GM19372 (cell line): ENCODE results near the gene HGS.
"Not testable (repeated sequence)": the region's sequence is repeated elsewhere in the genome, so short reads cannot be mapped to it uniquely, and the experiment has no call there.

Source experiments
- ATAC-seq: cut with Tn5 transposase; IDR thresholded peaks from one replicate; pipeline ENCODE4 v1.9.1; 2021; ENCODE audit warnings: mild to moderate bottlenecking, low read depth, moderate library complexity; ENCODE audit not compliant: unreplicated experiment

The HGS gene

GRCh38 chr17:81738801-81739393 lies 55.1 kb downstream of the HGS start:
- no peak for ATAC-seq

DNA sequence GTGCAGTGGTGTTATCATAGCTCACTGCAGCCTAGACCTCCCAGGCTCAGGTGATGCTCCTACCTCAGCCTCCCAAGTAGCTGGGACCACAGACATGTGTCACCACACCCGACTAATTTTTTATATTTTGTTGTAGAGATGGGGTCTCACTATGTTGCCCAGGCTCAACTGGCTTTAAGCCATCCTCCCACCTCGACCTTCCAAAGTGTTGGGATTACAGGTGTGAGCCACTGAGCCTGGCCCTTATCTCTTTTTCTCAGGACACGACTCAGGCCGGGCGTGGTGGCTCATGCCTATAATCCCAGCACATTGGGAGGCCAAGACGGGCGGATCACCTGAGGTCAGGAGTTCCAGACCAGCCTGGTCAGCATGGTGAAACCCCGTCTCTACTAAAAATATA lies 55.8 kb downstream of the HGS start:
- not testable (repeated sequence) for ATAC-seq

- no peak for ATAC-seq
These were observed 56.7 kb downstream of the HGS start for GRCh38 chr17:81740395-81740961.

GRCh38 chr17:81741049-81741593 lies 57.3 kb downstream of the HGS start:
- ATAC-seq: no peak

DNA sequence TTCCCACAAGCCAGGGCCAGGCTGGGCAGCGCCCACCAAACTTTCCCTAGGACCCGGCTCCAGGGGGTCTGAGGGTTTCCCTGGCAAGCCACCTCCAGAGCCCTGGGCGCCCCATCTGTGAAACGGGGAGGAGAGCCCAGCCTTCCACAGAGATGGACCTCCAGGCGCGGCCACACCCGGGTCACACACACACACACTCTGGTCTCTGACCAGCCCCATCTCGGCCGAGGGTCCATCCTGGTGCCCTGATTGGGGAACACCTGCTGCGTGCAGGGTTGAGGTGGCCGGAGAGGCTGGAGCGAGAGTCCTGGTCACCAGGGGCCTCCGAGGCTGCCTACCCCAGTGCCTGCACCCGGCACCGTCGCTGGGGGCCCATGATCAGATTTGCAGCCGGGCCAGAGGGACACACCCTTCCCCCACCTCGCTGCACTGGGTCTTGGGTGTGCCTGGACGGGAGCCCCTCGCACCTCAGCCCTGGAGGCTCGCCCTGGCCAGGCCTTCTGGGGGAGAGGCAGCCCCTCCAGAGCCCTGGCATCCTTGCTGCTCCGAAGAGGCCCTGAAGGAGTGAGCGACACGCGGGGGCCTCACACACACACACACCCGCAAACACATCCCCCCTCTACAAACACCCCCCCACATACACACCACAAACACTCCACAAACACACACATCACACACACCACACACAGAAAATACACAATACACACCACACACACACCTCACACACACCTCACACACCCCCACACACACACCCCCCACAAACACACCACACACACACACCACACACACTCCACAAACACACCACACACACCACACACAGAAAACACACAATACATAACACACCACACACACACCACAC lies 58.0 kb downstream of the HGS start:
- ATAC-seq: no peak
